Effector memory CD8-positive, alpha-beta T cell (primary cell): ENCODE results near the gene YDJC.
"Not testable (repeated sequence)": the region's sequence is repeated elsewhere in the genome, so short reads cannot be mapped to it uniquely, and the experiment has no call there.

Experiments
- ATAC-seq: fragments of 150-1000 bp; cut with Tn5 transposase; replicated peaks from 2 replicates; pipeline ENCODE4 v1.10.0; 2021; ENCODE audit warnings: mild to moderate bottlenecking, moderate library complexity
- DNase-seq, 3 experiments: peaks; one replicate each; pipeline ENCODE4 v3.0.0; 2021
- H3K27ac Mint-ChIP-seq, 2 donors: one replicate each; pipeline ENCODE4 v1.8.0; 2022; ENCODE audit warnings: mild to moderate bottlenecking in 2 of 2, mixed read lengths in 2 of 2, moderate library complexity in 2 of 2
- H3K27me3 Mint-ChIP-seq, 2 donors: one replicate each; pipeline ENCODE4 v1.8.0; 2022; ENCODE audit warnings: mixed read lengths in 2 of 2
- H3K36me3 Mint-ChIP-seq: one replicate; pipeline ENCODE4 v1.8.0; 2022; ENCODE audit warnings: mild to moderate bottlenecking, moderate library complexity, mixed read lengths; ENCODE audit not compliant: insufficient read depth
- H3K4me1 Mint-ChIP-seq, 2 donors: one replicate each; pipeline ENCODE4 v1.8.0; 2022; ENCODE audit warnings: low read depth in 2 of 2, mixed read lengths in 2 of 2
- H3K4me3 Mint-ChIP-seq, 2 donors: one replicate each; pipeline ENCODE4 v1.8.0; 2022; ENCODE audit warnings: mild to moderate bottlenecking in 2 of 2, mixed read lengths in 2 of 2, moderate library complexity in 2 of 2
- H3K9me3 Mint-ChIP-seq, 2 donors: one replicate each; pipeline ENCODE4 v1.8.0; 2022; ENCODE audit warnings: mixed read lengths in 2 of 2

Gene YDJC

DNA sequence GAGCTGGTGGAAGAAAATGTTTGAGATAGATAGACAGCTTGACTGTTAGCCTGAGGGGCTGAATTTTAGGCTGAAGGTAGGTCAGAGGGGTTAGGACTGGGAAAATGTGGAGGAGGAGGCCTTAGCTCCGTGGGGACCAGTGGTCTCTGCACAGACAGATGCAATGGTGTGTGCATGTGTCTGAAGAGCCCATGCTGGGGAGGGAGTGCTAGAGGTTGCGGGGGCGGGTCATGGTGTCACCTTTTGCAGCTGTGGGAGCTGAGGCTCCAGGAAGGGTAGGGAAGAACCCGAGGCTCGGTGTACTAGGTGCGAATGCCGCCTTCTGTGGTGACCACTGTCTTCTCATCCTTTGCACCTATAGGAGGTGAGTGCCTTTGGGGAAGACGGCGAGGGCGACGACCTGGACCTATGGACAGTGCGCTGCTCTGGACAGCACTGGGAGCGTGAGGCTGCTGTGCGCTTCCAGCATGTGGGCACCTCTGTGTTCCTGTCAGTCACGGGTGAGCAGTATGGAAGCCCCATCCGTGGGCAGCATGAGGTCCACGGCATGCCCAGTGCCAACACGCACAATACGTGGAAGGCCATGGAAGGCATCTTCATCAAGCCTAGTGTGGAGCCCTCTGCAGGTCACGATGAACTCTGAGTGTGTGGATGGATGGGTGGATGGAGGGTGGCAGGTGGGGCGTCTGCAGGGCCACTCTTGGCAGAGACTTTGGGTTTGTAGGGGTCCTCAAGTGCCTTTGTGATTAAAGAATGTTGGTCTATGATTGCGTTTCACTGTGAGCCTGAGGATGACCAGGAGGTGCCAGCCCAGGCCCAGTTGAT, 13.9 kb upstream of the YDJC start:
- H3K4me1 Mint-ChIP-seq: peaks cover 20 to 26% of the 10 kb centered on the region in 2 donors
- no peaks in the 10 kb centered on the region for H3K27me3 Mint-ChIP-seq
- H3K4me3 Mint-ChIP-seq: peak overlapping the region; percentile 72
- H3K27ac Mint-ChIP-seq: peak overlapping the region; percentile 16 to 89
- H3K36me3 Mint-ChIP-seq: peaks cover 39% of the 10 kb centered on the region
- DNase-seq: no peak
- no peaks in the 10 kb centered on the region for H3K9me3 Mint-ChIP-seq
- no peak for ATAC-seq

DNA sequence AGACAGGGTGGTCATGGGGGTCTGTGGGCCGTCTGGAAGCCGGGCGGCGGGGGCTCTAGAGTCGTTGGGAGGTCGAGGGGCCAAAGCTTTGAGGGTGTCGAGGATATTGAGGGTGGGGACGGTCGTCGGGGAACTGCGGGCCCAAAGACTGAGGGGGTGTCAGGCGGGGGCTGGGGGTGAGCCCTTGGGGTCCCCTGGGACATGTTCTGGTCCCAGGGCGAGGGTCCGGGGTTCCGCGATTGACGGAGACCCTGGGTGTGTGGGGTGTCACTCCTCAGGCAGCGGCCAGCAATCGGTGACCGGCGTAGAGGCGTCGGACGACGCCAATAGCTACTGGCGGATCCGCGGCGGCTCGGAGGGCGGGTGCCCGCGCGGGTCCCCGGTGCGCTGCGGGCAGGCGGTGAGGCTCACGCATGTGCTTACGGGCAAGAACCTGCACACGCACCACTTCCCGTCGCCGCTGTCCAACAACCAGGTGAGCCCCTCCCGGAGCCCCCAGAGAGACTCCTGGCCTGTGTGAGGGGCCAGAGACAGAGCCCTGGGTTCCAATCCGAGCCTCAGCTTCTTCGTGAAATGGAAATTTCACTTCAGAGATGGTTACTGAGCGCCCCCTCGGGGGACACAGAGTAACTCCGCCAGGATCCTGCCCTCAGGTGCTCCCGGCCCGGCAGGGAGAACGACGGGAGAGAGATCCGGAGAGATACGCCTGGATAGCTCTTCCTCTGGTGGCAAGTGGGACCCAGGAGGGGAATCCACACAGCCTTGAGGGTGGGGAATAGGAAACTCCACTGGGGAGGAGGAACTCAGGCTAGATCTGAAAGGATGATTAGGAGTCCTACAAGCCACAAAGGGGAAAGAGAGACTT, 13.0 kb upstream of the YDJC start:
- Mint-ChIP-seq H3K36me3 (peaks cover 39% of the 10 kb centered on the region), H3K9me3 (no peaks in the 10 kb centered on the region), H3K27ac (peak overlapping the region; percentile 75 to 89), H3K4me3 (peak overlapping the region; percentile 72), H3K27me3 (no peaks in the 10 kb centered on the region), H3K4me1 (peaks cover 20 to 26% of the 10 kb centered on the region in 2 donors)
- DNase-seq: peak; percentile 38 to 55 (median 44)
- no peak for ATAC-seq

DNA sequence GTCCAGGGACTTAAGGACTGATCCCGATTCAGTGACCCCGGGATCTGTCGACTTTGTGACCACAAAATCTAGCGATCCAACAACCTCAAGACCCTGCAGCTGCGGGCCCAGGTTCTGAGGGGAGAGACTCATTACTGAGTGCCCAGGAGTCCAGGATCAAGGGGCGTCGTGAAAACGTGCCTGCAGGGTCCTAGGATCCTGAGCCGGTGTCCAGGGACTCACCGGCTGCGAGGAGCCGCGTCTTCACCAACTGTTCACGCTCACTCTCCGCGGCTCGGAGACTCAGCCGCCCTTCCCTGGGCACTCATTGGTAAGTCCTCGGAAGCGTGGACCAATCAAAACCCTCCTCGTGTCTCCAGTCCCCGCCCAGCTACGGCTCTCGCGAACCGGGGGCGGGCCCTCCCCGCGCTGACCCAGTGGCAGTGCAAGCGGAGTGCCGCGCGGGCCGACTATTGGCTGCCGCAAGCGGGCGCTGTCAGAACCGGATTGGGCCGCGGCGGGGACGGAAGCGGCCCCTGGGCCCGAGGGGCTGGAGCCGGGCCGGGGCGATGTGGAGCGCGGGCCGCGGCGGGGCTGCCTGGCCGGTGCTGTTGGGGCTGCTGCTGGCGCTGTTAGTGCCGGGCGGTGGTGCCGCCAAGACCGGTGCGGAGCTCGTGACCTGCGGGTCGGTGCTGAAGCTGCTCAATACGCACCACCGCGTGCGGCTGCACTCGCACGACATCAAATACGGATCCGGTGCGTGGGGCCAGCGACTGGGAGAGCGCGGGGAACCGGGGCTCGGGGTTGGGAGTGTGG, 12.2 kb upstream of the YDJC start, which contains the start of gene SDF2L1:
Gene SDF2L1, plus strand, starts transcription at position 514 of the 795 bp plus-strand sequence. Its CDS starts 35 bp downstream, at position 549.
- peak within 1 kb of the TSS; percentile 72 for H3K4me3 Mint-ChIP-seq
- H3K4me1 Mint-ChIP-seq: peaks cover 20 to 26% of the 10 kb centered on the region in 2 donors
- ATAC-seq (peak; percentile 95), DNase-seq (peak; percentile 97 to 98 (median 98))
- no peaks in the 10 kb centered on the region for H3K27me3 Mint-ChIP-seq
- no peaks in the 10 kb centered on the region for H3K9me3 Mint-ChIP-seq
- peaks cover 39% of the 10 kb centered on the region for H3K36me3 Mint-ChIP-seq
- H3K27ac Mint-ChIP-seq: peak within 1 kb of the TSS; percentile 75 to 89

DNA sequence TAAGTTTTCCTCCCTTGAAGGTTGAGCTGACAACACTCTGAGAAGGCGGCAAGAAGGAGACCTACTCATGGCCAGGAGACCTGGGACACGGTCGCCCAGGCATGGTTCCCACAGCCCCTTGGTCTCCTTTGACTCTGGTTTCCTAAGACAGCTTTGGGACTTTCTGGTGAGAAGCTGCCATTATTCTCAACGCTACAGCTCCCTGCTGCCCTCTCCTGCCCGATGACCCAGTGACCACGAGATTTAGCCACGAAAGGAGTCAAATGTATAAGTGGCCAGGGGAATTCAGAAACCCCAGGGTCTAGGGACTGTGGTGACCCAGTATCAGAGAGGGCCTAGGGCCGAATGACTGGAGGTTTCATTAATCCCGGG, 11.6 kb upstream of the YDJC start:
- ATAC-seq (no peak), DNase-seq (no peak)
- H3K27me3 Mint-ChIP-seq: no peaks in the 10 kb centered on the region
- H3K36me3 Mint-ChIP-seq: peaks cover 34% of the 10 kb centered on the region
- H3K4me3 Mint-ChIP-seq: peak overlapping the region; percentile 72
- H3K4me1 Mint-ChIP-seq: peaks cover 19 to 21% of the 10 kb centered on the region in 2 donors
- no peaks in the 10 kb centered on the region for H3K9me3 Mint-ChIP-seq
- H3K27ac Mint-ChIP-seq: peak overlapping the region; percentile 75 to 89

DNA sequence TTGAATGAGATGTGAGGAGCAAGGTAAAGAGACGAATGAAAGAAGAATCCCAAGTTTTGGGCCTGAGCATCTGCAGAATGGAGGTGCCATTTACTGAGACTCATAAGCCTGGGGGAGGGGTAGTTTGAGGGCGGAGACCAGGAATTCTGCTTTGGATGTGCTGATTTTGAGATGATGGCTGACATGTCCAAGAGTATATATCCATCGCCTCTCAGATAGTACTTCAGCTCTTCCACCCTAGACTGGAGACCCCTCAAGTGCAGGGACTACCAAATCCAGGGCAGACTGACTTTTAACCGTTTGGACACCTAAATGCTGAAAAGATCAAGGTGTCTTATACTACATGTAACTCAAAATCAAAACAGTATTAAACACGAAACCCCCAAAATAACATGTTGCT, 11.0 kb upstream of the YDJC start:
- peaks cover 28% of the 10 kb centered on the region for H3K36me3 Mint-ChIP-seq
- peaks cover 16 to 18% of the 10 kb centered on the region in 2 donors for H3K4me1 Mint-ChIP-seq
- H3K4me3 Mint-ChIP-seq: no peak overlapping the region
- ATAC-seq (no peak), DNase-seq (no peak)
- no peak overlapping the region for H3K27ac Mint-ChIP-seq
- no peaks in the 10 kb centered on the region for H3K27me3 Mint-ChIP-seq
- no peaks in the 10 kb centered on the region for H3K9me3 Mint-ChIP-seq

DNA sequence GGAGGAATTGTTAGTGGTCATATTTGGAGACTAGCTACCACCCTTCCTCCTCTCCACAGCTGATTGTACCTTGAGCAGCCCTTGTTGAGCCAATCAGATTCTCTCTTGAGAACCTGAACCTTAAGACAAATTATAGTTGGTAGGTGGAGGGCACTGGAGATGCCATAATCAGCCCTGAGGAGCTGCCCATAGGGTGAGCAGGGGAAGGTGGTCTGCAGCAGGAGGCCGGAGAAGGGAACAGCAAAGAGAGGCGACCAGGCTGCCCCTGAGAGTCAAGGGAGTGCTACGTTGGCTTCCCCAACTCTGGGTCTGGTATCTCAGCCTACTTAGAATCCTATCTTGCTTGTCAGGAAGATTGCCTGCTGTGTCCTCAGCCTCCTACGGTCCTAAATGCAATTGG, 9.5 kb upstream of the YDJC start:
- Mint-ChIP-seq H3K27ac (no peak overlapping the region), H3K4me3 (no peak overlapping the region), H3K9me3 (no peaks in the 10 kb centered on the region), H3K27me3 (no peaks in the 10 kb centered on the region), H3K36me3 (peaks cover 20% of the 10 kb centered on the region), H3K4me1 (peaks cover 16 to 18% of the 10 kb centered on the region in 2 donors)
- ATAC-seq (no peak), DNase-seq (no peak)

DNA sequence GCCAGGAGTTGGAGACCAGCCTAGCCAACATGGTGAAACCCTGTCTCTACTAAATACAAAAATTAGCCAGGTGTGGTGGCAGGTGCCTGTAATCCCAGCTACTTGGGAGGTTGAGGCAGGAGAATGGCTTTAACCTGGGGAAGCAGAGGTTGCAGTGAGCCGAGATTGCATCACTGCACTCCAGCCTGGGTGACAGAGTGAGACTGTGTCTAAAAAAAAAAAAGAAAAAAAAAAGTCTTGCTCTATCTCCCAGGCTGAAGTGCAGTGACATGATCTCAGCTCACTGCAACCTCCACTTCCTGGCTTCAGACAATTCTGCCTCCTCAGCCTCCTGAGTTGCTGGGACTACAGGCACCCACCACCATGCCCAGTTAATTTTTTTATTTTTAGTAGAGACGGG, 7.6 kb upstream of the YDJC start:
- not testable (repeated sequence) for ATAC-seq, H3K4me3 Mint-ChIP-seq, H3K27ac Mint-ChIP-seq, H3K9me3 Mint-ChIP-seq, H3K36me3 Mint-ChIP-seq, H3K27me3 Mint-ChIP-seq, DNase-seq
- H3K4me1 Mint-ChIP-seq: peaks cover 9 to 11% of the 10 kb centered on the region in 2 donors

DNA sequence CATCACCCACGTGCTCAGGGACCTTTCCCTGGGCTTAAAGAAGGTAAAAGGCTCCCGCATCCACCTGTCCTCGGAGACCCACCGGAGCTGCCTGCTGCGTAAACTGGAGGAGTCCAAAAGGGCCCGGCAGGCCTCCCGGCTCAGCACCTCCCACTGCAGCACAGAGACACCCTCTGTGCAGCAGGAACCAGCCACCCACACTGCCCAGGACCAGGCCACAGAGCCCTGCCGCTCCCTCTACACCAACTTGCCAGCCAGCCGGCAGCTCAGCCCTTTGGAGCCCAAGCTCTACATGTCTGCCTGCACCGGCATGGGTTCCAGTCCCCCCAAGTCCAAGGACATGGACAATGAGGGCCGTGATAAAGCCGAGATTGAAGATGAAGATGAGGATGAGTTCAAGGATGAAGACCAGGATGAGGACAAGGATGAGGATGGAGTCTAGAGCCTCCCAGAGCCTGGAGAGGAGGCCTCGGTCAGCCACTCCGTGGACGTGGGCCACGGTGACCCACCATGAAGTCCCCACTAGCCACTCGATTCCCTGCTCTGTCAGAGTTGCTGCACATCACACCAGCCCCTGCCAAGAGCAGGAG, 6.9 kb upstream of the YDJC start:
- Mint-ChIP-seq H3K27me3 (no peaks in the 10 kb centered on the region), H3K36me3 (no peaks in the 10 kb centered on the region), H3K9me3 (no peaks in the 10 kb centered on the region), H3K27ac (no peak overlapping the region), H3K4me1 (peaks cover 8 to 10% of the 10 kb centered on the region in 2 donors), H3K4me3 (no peak overlapping the region)
- ATAC-seq: no peak
- no peak for DNase-seq

DNA sequence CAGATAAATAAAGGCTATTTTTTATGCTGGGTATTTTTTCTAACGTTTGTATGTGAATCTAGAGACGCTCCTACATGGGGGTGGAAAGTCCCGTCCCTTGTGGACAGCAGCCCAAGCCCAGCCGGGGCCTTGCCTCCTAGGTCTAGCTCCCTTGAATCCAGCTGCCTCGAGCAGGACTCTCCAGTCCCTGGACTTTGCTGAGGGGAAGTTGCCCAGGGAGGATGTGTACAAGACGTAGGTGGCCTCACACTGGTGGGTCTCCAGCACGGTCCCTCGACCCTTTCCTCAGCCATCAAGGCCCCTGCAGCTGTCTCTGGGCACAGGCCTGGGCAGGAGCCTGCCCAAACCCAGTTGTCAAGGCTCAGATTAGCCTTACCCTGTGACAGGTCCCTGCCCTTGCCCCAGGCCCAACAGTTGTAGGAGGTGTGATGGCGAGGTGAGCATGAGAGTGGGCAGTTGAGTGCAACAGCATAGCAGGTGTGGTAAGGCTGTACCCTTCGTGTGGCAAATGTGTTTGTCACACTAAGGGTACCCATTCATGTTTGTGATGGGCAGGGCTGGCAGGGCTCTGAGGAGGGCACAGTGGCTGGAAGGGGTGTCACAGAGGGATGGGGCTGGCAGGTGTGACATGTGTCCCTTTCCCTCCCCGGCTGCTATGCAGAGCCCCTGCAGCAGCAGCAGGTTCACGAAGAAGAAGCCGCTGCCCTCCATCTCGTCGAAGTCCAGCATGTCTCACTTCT, 6.1 kb upstream of the YDJC start:
- H3K36me3 Mint-ChIP-seq: no peaks in the 10 kb centered on the region

DNA sequence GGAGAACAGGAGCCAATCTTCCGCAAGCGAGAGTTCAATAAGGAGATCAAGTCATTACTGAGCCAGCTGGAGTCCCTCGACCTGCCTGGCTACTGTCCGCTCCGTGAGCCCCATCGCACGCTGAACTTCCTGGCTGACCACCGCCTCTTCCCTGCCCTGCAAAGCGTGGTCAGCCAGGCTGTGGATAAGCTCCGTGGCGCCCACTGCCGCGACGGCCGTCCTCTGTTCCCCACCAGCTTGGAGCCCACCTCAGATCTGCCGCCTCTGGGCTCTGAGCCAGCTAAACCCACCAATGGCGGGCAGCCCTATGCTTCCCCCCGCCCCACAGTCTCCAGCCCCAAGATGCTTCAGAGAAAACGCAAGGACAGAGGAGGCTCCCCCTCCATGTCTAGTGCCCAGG, 5.0 kb upstream of the YDJC start:
- Mint-ChIP-seq H3K27ac (no peak overlapping the region), H3K4me1 (peaks cover 7 to 9% of the 10 kb centered on the region in 2 donors), H3K27me3 (no peaks in the 10 kb centered on the region), H3K36me3 (peaks cover 2% of the 10 kb centered on the region), H3K9me3 (no peaks in the 10 kb centered on the region), H3K4me3 (no peak overlapping the region)
- DNase-seq (no peak), ATAC-seq (no peak)

More for the DNA sequence above, 6.1 kb upstream of the YDJC start:
- ATAC-seq: no peak
- Mint-ChIP-seq H3K4me1 (peaks cover 7 to 9% of the 10 kb centered on the region in 2 donors), H3K4me3 (no peak overlapping the region), H3K27me3 (no peaks in the 10 kb centered on the region), H3K27ac (no peak overlapping the region), H3K9me3 (no peaks in the 10 kb centered on the region)
- no peak for DNase-seq

DNA sequence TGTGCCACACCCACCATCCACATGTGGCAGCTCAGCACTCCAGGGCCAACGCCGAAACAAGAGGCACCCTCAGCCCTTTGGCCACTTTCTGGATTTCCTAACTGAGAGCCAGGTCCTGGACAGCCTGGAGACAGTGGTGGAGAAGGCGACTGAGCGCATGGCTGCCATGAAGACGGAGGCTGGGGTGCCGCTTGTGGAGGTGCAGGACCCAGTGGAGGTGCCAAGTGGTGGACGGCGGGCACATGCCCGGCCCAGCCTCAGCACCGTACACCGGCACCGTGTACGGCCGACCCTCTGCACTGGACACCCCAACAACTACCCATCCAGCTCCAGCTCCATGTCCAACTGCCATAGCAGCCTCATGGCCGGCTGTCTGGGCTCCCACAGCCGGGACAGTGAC, 4.3 kb upstream of the YDJC start:
- no peaks in the 10 kb centered on the region for H3K27me3 Mint-ChIP-seq
- peaks cover 9% of the 10 kb centered on the region for H3K36me3 Mint-ChIP-seq
- ATAC-seq (no peak), DNase-seq (no peak)
- peaks cover 7 to 12% of the 10 kb centered on the region in 2 donors for H3K4me1 Mint-ChIP-seq
- no peak overlapping the region for H3K27ac Mint-ChIP-seq
- H3K9me3 Mint-ChIP-seq: no peaks in the 10 kb centered on the region
- no peak overlapping the region for H3K4me3 Mint-ChIP-seq

DNA sequence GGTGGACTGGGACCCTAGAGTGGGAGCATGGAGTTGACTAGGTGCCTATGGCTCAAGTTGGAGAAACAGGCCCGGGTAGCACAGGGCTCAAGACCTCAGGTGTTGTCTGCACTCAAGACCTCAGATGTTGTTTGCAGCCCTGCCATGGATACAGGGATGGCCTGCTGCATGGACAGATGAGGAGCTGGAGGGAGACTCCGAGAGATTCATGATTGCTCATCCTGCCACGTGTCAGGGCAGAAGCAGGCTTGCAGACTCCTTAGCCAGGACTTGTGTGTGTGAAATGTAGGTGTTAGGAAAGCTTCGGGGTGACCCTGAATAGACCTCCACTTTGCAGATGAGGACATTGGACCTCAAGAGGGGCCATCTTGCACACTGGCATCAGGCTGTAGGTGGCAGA, 3.7 kb upstream of the YDJC start:
- no peak overlapping the region for H3K4me3 Mint-ChIP-seq
- H3K36me3 Mint-ChIP-seq: peaks cover 13% of the 10 kb centered on the region
- no peaks in the 10 kb centered on the region for H3K27me3 Mint-ChIP-seq
- peaks cover 7 to 13% of the 10 kb centered on the region in 2 donors for H3K4me1 Mint-ChIP-seq
- no peak overlapping the region for H3K27ac Mint-ChIP-seq
- no peaks in the 10 kb centered on the region for H3K9me3 Mint-ChIP-seq
- ATAC-seq: no peak
- DNase-seq: no peak
